ENCODE results near the gene AFAP1L2. TPM values are rescaled to one million over a fixed set of nuclear protein-coding genes. Genes with fewer than 3 reads are reported as not detected.

The AFAP1L2 gene
- total RNA-seq, 1 experiment from 2014 or later, result not detected

GRCh38 chr10:114252092-114252491 is 152.2 kb downstream of the AFAP1L2 start:
- DNase-seq (ENCODE audit: extremely low read depth, low read depth), result no peak

GRCh38 chr10:114250716-114251115 is 153.6 kb downstream of the AFAP1L2 start:
- DNase-seq (ENCODE audit: extremely low read depth, low read depth), result no peak

- no peak for DNase-seq (ENCODE audit: extremely low read depth, low read depth)
These were observed 154.1 kb downstream of the AFAP1L2 start for GRCh38 chr10:114250236-114250635.

- DNase-seq (ENCODE audit: extremely low read depth, low read depth), result no peak
These were observed 157.5 kb downstream of the AFAP1L2 start for GRCh38 chr10:114246679-114247305.

- DNase-seq (ENCODE audit: extremely low read depth, low read depth), result no peak
These were observed 159.0 kb downstream of the AFAP1L2 start for GRCh38 chr10:114245121-114245791.

Small RNAs within 50 kb of the gene (small RNA-seq; reads per million reads assigned to genes)
- 0 to 0.06 reads per million in 2 experiments for gene RN7SL384P

Other genes with a start within 250 kb of the AFAP1L2 start
- 8.8 and 10.1 TPM in 2 replicates for gene CCDC186, start 230.3 kb downstream of the AFAP1L2 start, total RNA-seq (2014; rRNA removed; shearing (Covaris generic))
- gene TDRD1, start 225.1 kb downstream of the AFAP1L2 start, total RNA-seq (2014; rRNA removed; shearing (Covaris generic)), result not detected in 2 replicates
- gene VWA2, start 165.2 kb downstream of the AFAP1L2 start, total RNA-seq (2014; rRNA removed; shearing (Covaris generic)), result not detected in 2 replicates